ACC112 (cell line): Measurements from ENCODE around the gene SGCE.
A peak's percentile ranks its signal among the peaks of the same experiment; 100 is the strongest.

Source experiments
- H2AFZ ChIP-seq: fragments of 200-600 bp; sonication (generic); one replicate; pipeline ENCODE4 v1.6.0; 2017; ENCODE audit warnings: antibody characterized with exemption, low read length; ENCODE audit not compliant: unreplicated experiment
- H3K27ac ChIP-seq: fragments of 200-600 bp; sonication (generic); 2 replicates; pipeline ENCODE4 v1.5.1; 2014; ENCODE audit warnings: low read depth, mild to moderate bottlenecking, antibody characterized with exemption, low read length, moderate library complexity
- H3K27me3 ChIP-seq: fragments of 200-600 bp; sonication (generic); 2 replicates; pipeline ENCODE4 v1.6.1; 2014; ENCODE audit warnings: mild to moderate bottlenecking, antibody characterized with exemption, low read length, moderate library complexity, mixed read lengths; ENCODE audit not compliant: insufficient read depth
- H3K36me3 ChIP-seq: fragments of 200-600 bp; sonication (generic); 2 replicates; pipeline ENCODE4 v1.6.1; 2016; ENCODE audit warnings: mild to moderate bottlenecking, antibody characterized with exemption, low read length, moderate library complexity, mixed read lengths; ENCODE audit not compliant: insufficient read depth
- H3K4me1 ChIP-seq: fragments of 200-600 bp; sonication (generic); one replicate; pipeline ENCODE4 v1.6.1; 2016; ENCODE audit warnings: low read length, mixed read lengths; ENCODE audit not compliant: insufficient read depth, unreplicated experiment, control insufficient read depth
- H3K4me3 ChIP-seq: fragments of 200-600 bp; sonication (generic); 2 replicates; pipeline ENCODE4 v1.5.1; 2014; ENCODE audit warnings: mild to moderate bottlenecking, low read depth, low read length
- H3K79me2 ChIP-seq: fragments of 200-600 bp; sonication (generic); one replicate; pipeline ENCODE4 v1.6.0; 2016; ENCODE audit warnings: low read length; ENCODE audit not compliant: control insufficient read depth, unreplicated experiment, insufficient read depth

SGCE gene

DNA sequence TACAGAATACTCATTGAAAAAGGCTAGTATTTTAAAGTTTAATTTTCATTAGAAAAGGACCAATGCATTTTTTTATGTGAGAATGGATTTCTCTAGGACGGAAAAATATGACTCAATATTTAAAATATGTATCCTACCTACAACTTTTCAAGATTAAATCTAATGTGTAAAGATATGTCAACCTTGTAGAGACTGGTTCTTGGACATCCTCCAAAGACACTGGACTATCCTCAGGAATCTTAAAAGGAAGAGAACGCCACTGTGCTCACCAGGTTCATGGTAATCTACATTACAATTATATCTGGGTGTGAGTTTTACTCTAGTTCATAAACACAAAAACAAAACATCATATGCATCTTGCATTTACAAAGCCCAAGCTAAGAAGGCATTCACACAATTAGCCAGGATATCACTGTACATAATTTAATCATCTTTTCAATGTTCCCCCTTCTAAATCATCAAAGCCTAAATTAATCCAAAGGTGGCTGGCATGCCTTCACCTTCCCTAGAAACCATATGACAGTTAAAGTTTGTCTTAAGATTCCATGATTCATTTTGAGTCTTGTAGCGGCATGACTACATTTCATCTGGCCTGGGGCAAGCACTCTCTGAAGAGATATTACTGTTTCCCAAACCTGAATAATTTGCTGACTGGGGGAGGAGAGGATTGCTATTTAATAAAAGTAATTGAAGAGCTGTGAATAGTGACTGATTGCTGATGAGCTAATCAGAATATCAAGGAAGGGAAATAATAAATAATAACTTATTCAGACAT lies 12.0 kb downstream of the SGCE start:
- no peak overlapping the region for H3K27ac ChIP-seq
- no peaks in the 10 kb centered on the region for H3K36me3 ChIP-seq
- H3K4me1 ChIP-seq = peaks cover 17% of the 10 kb centered on the region
- no peaks in the 10 kb centered on the region for H3K27me3 ChIP-seq
- H2AFZ ChIP-seq = no peak overlapping the region
- H3K4me3 ChIP-seq = no peak overlapping the region
- H3K79me2 ChIP-seq = peaks cover 52% of the 10 kb centered on the region

GRCh38 chr7:94642838-94643653 lies 12.9 kb downstream of the SGCE start:
- no peaks in the 10 kb centered on the region for H3K27me3 ChIP-seq

GRCh38 chr7:94639384-94639783 lies 16.5 kb downstream of the SGCE start:
- Histone ChIP-seq H3K27me3 (no peaks in the 10 kb centered on the region), H3K4me3 (no peak overlapping the region), H3K79me2 (peaks cover 16% of the 10 kb centered on the region), H3K36me3 (no peaks in the 10 kb centered on the region), H2AFZ (no peak overlapping the region), H3K4me1 (peaks cover 16% of the 10 kb centered on the region), H3K27ac (no peak overlapping the region)

More at GRCh38 chr7:94642838-94643653, 12.9 kb downstream of the SGCE start:
- H2AFZ ChIP-seq = no peak overlapping the region
- no peak overlapping the region for H3K27ac ChIP-seq
- H3K36me3 ChIP-seq = no peaks in the 10 kb centered on the region
- peaks cover 45% of the 10 kb centered on the region for H3K79me2 ChIP-seq
- H3K4me1 ChIP-seq = peaks cover 17% of the 10 kb centered on the region
- no peak overlapping the region for H3K4me3 ChIP-seq

DNA sequence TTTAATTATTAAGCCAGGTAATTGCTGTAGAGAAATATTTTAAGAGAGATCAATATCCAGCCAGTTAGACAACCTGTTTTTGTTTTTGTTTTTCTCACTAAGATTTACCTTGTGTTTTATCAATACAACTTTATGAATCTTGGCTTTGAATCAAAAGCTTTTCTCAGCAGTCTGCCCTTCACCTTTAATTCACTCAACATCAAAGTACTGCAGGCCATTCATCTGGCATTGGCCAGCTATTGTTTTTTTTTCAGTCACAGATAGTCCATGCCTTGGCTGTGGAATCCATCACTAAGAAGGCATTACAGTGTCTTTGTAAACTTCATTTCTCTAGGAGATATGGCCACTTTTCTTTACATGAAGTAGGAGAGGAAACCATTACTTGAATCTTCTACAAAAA lies 20.2 kb downstream of the SGCE start:
- H3K4me1 ChIP-seq = peaks cover 24% of the 10 kb centered on the region
- H3K27me3 ChIP-seq = no peaks in the 10 kb centered on the region
- H3K4me3 ChIP-seq = no peak overlapping the region
- no peaks in the 10 kb centered on the region for H3K36me3 ChIP-seq
- peaks cover 25% of the 10 kb centered on the region for H3K79me2 ChIP-seq
- no peak overlapping the region for H2AFZ ChIP-seq
- no peak overlapping the region for H3K27ac ChIP-seq

- H3K27ac ChIP-seq = no peak overlapping the region
- peaks cover 32% of the 10 kb centered on the region for H3K79me2 ChIP-seq
- H3K4me1 ChIP-seq = peaks cover 24% of the 10 kb centered on the region
- no peaks in the 10 kb centered on the region for H3K27me3 ChIP-seq
- H2AFZ ChIP-seq = no peak overlapping the region
- no peaks in the 10 kb centered on the region for H3K36me3 ChIP-seq
- H3K4me3 ChIP-seq = no peak overlapping the region
Observed at GRCh38 chr7:94634502-94634901, 21.4 kb downstream of the SGCE start.

- no peak overlapping the region for H3K27ac ChIP-seq
- no peak overlapping the region for H3K4me3 ChIP-seq
- H3K79me2 ChIP-seq = peaks cover 32% of the 10 kb centered on the region
- H3K27me3 ChIP-seq = no peaks in the 10 kb centered on the region
- no peak overlapping the region for H2AFZ ChIP-seq
- H3K4me1 ChIP-seq = peaks cover 24% of the 10 kb centered on the region
- no peaks in the 10 kb centered on the region for H3K36me3 ChIP-seq
Observed at GRCh38 chr7:94633687-94634086, 22.2 kb downstream of the SGCE start.

DNA sequence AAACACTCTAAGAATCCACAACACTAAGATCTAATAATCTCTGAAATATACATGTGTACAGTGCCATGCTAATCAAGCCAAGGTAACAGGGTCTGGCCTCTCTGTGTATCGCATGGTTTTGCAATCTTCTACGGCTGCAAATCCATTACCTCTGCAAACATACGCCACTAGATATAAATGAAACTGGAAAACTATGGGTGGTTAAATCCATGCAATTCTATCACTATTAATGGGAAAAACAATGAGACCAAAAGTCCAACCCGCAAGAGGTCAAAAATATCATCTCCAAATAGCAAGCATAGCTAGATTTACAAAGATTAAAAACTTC lies 23.0 kb downstream of the SGCE start:
- Histone ChIP-seq H3K27ac (peak overlapping the region; percentile 80), H2AFZ (no peak overlapping the region), H3K79me2 (peaks cover 36% of the 10 kb centered on the region), H3K27me3 (no peaks in the 10 kb centered on the region), H3K36me3 (no peaks in the 10 kb centered on the region), H3K4me1 (peaks cover 24% of the 10 kb centered on the region), H3K4me3 (peak overlapping the region; percentile 37; the same call in 1 of the 2 replicates)

DNA sequence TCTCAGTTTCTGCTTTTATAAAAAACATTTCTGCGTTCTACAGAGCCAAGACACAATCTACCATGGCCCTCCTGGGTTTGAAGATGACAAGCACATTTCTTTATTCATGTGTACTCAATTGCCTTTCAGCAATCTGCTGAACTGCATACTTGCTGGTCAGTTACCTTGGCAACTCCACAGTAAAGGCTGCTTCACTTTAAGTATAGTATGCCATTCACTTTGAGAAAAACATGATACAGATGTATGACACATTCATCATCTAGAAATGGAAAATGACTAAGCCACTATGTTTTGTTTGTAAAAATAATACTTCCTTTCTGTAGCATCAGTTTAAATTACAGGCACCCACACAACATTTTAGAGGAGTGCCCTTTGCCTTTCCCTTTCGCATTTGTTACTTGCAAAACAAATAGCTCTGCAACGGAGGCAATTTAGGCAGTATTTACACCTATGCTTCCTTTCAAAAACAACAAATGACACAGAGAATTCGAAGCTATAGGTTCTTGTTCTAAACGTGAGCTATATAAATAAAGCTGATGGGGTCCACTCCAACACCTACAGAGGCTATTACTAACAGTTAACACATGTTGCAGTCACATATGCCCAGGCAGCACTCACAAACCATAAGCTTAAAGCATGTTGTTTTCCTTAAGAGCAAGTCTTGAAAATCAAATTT lies 23.5 kb downstream of the SGCE start:
- Histone ChIP-seq H3K36me3 (peaks cover under 1% of the 10 kb centered on the region; the same call in 1 of the 2 replicates), H3K27me3 (no peaks in the 10 kb centered on the region), H3K4me3 (peak overlapping the region; percentile 37; the same call in 1 of the 2 replicates), H3K27ac (peak overlapping the region; percentile 80), H2AFZ (no peak overlapping the region), H3K4me1 (peaks cover 24% of the 10 kb centered on the region), H3K79me2 (peaks cover 36% of the 10 kb centered on the region)

DNA sequence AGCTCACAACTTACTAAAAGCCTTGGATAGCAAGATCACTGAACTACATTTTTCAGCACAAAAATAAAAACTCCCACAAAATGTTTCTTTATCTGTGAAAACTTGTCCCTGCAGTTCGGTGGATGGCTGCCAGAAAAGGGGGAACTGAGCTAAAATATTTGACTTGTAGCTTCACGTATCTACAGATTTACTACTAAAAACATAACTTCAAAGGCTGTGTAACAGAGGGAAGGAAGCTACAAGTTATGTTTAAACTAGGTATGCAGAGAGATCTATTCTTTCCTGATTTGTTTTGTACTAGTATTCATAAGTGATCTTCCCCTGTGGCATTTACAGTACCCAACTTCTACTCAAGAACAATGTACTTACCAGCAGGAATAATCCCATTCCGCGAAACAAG lies 25.1 kb downstream of the SGCE start:
- Histone ChIP-seq H3K4me3 (no peak overlapping the region), H2AFZ (no peak overlapping the region), H3K27me3 (no peaks in the 10 kb centered on the region), H3K36me3 (peaks cover 3% of the 10 kb centered on the region; the same call in 1 of the 2 replicates), H3K79me2 (peaks cover 36% of the 10 kb centered on the region), H3K4me1 (peaks cover 24% of the 10 kb centered on the region), H3K27ac (no peak overlapping the region)

- H3K27ac ChIP-seq = no peak overlapping the region
- peaks cover 7% of the 10 kb centered on the region for H3K4me1 ChIP-seq
- no peak overlapping the region for H2AFZ ChIP-seq
- peaks cover 3% of the 10 kb centered on the region for H3K36me3 ChIP-seq
- H3K27me3 ChIP-seq = no peaks in the 10 kb centered on the region
- no peak overlapping the region for H3K4me3 ChIP-seq
- H3K79me2 ChIP-seq = peaks cover 4% of the 10 kb centered on the region
Observed at GRCh38 chr7:94623820-94624219, 32.1 kb downstream of the SGCE start.
